Effector memory CD8-positive, alpha-beta T cell (primary cell): ENCODE data around the gene NAA10.

Experiments used
- ATAC-seq: fragments of 150-1000 bp; cut with Tn5 transposase; replicated peaks from 2 replicates; pipeline ENCODE4 v1.10.0; 2021; ENCODE audit warnings: mild to moderate bottlenecking, moderate library complexity
- DNase-seq, 3 experiments: peaks; one replicate each; pipeline ENCODE4 v3.0.0; 2021
- H3K27ac Mint-ChIP-seq, 2 donors: one replicate each; pipeline ENCODE4 v1.8.0; 2022; ENCODE audit warnings: mild to moderate bottlenecking in 2 of 2, mixed read lengths in 2 of 2, moderate library complexity in 2 of 2
- H3K27me3 Mint-ChIP-seq, 2 donors: one replicate each; pipeline ENCODE4 v1.8.0; 2022; ENCODE audit warnings: mixed read lengths in 2 of 2
- H3K36me3 Mint-ChIP-seq: one replicate; pipeline ENCODE4 v1.8.0; 2022; ENCODE audit warnings: mild to moderate bottlenecking, moderate library complexity, mixed read lengths; ENCODE audit not compliant: insufficient read depth
- H3K4me1 Mint-ChIP-seq, 2 donors: one replicate each; pipeline ENCODE4 v1.8.0; 2022; ENCODE audit warnings: low read depth in 2 of 2, mixed read lengths in 2 of 2
- H3K4me3 Mint-ChIP-seq, 2 donors: one replicate each; pipeline ENCODE4 v1.8.0; 2022; ENCODE audit warnings: mild to moderate bottlenecking in 2 of 2, mixed read lengths in 2 of 2, moderate library complexity in 2 of 2
- H3K9me3 Mint-ChIP-seq, 2 donors: one replicate each; pipeline ENCODE4 v1.8.0; 2022; ENCODE audit warnings: mixed read lengths in 2 of 2

Gene NAA10

DNA sequence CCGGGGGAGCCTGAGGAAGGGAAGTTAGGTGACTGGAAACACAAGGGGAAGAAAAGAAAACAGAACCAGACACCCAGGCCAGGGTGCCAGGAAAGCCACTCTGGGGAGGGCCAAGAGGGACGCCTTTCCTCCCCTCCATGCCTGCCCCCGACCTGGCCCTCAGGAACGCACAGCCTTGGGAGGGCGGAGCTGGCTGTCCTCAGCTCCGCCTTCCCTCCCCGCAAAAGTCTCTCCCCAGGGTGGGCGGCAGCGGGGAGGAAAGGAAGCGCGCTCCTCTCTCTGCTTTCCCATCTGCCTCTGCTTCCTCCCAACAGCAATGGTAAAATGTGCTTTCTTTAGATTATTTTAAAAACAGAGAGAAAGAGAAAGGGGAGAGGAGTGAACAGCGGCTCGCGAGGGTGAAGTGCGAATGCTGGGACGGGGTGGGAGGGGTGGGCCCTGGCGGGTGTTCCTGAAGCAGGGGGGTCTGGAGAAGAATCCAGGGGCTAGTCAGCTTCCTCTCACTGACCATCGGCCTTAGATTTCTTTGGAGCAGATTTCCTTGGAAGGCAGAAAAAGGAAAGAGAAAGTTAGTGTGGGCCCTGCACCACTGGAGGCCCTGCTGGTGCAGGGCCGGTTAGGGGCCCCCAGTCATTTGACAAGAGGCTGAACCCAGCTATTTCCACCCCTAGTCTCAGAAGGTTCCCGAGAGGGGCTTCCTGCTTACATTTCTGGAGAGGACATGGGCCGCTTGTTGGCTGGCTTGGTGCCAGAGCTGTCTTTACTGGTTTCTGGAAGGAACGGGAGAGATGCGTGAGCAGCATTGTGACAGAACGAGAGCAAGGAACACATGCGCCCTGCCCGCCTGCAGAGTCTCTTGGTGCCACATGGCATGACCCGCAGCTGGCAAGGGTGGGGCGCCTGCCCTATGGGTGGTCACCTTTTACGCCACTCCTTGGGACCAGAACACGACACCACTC lies 14.3 kb upstream of the NAA10 start:
- no peaks in the 10 kb centered on the region for H3K27me3 Mint-ChIP-seq
- H3K9me3 Mint-ChIP-seq = no peaks in the 10 kb centered on the region
- H3K4me3 Mint-ChIP-seq = peak overlapping the region in 1 of 2 donors; percentile 38
- DNase-seq = no peak
- H3K27ac Mint-ChIP-seq = peak overlapping the region; percentile 38 to 81
- peaks cover 40% of the 10 kb centered on the region for H3K36me3 Mint-ChIP-seq
- peaks cover 4 to 11% of the 10 kb centered on the region in 2 donors for H3K4me1 Mint-ChIP-seq
- ATAC-seq = no peak

DNA sequence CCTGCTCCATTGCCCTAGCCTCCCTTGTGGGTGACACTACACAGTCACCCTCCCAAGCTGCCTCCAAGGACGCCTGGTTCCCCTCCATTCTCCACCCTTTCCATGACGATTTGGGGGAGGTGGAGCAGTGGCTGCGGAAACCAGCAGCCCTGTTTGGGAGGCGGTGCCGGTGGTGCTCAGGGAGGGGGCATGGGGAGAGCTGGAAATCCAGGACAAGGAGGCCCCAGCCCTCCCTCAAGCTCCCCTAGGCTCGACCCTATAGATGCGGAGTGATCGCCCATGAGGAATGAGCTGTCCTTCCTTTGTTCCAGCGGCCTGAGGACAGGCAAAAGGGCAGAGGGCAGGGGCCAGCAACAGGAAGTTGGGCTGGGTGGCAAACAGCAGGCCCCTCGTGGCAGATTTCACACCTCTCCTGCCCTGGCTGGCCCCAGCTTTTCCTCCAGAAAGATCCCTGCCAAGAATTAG lies 13.2 kb upstream of the NAA10 start:
- Mint-ChIP-seq H3K27ac (peak overlapping the region; percentile 67 to 81), H3K4me1 (peaks cover 4 to 8% of the 10 kb centered on the region in 2 donors), H3K4me3 (no peak overlapping the region), H3K9me3 (no peaks in the 10 kb centered on the region), H3K27me3 (no peaks in the 10 kb centered on the region), H3K36me3 (peaks cover 32% of the 10 kb centered on the region)
- no peak for ATAC-seq
- DNase-seq = no peak

DNA sequence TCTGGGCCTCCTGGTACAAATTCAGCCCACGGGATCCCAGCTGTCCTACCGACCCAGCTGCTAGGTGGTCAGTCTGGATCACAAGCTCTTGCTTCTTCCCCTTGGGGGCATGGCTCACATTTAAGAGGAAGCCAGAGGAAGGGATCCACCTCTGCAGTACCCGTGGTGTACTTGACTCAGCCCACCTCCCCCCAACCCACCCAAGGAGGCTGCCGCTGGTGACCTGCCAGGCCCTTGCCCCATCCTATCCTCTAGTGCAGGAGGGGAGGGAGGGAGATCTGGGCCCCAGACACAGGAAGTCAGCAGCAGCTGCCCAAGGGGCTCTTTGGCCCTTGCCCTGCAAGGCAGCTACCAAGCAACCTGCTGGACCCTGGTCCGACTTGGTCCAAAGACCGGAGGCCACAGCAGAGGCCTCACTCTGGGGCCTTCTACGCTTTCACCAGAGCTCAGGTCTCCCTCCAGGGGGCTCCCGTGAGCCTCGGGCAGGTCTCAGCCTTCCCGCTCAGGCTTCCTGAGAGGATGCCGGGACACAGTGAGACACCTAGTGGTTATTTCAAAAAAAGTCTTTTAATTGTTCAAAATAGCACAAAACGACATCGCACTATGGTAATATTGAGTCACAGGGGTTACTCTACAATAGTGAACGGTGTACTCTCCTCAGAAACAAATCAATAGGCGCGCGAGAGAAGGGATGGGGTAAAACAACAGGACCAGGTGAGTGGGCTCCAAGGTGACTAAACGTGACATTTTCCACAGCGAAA lies 12.4 kb upstream of the NAA10 start:
- Mint-ChIP-seq H3K36me3 (peaks cover 32% of the 10 kb centered on the region), H3K4me1 (peaks cover 4 to 8% of the 10 kb centered on the region in 2 donors)

DNA sequence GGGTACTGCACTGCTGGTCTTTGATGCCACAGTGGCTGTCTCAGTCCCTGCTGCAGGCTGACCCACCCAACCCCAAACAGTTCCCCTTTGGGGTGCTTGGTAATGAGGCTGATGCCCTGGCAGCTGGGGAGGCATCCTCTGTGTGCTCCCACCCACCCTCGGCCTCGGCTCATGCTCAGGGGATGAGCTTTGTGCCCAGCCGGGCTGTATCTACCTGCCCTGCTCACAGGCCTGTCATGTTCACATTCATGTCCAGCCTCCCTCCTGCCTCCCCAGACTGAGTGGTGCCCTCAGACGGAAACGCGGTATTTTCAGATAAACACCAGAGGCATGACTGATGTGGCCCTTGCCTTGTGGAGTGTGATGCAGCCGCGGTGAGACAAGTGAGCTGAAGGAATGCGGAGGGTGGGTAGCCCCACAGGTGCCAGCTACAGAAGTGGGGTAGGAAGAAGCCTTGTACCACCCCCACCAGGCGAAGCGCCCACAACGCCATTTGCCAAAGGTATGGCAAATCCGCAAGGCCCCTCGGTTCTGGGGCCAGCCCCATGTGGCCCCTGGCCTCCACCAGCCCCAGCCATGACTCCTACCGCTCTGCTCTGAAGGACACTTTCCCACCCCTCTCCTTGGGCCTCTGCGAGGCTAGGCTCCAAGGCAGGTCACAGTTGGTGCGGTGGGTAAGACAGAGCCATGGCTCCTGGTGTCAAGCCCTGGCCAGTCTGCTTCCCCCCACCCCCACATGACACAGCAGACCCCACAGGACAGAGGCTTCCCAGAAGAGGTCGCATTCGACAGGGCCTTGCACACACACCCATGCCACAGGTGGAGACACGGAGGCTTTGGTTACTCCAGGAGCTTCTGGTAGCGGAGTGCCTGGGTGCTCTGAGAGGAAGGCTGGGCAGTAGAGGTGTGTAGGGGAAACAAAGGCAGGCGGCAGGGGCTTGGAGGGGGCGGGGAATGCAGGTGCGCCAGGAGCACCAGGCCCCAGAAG lies 11.4 kb upstream of the NAA10 start:
- H3K27ac Mint-ChIP-seq = no peak overlapping the region
- H3K4me3 Mint-ChIP-seq = no peak overlapping the region
- no peak for ATAC-seq
- H3K9me3 Mint-ChIP-seq = no peaks in the 10 kb centered on the region
- no peaks in the 10 kb centered on the region for H3K27me3 Mint-ChIP-seq
- DNase-seq = no peak
- H3K36me3 Mint-ChIP-seq = peaks cover 28% of the 10 kb centered on the region
- peaks cover 4 to 8% of the 10 kb centered on the region in 2 donors for H3K4me1 Mint-ChIP-seq

More for the DNA sequence above, 12.4 kb upstream of the NAA10 start:
- H3K4me3 Mint-ChIP-seq = peak overlapping the region; percentile 18 to 45
- H3K27ac Mint-ChIP-seq = peak overlapping the region; percentile 63 to 67
- ATAC-seq (peak; percentile 89), DNase-seq (peak; percentile 66 to 68 (median 67))
- no peaks in the 10 kb centered on the region for H3K9me3 Mint-ChIP-seq
- H3K27me3 Mint-ChIP-seq = no peaks in the 10 kb centered on the region

- Mint-ChIP-seq H3K27ac (peak overlapping the region in 1 of 2 donors; percentile 71), H3K4me1 (peaks cover 4 to 10% of the 10 kb centered on the region in 2 donors), H3K9me3 (no peaks in the 10 kb centered on the region), H3K36me3 (peaks cover 16% of the 10 kb centered on the region), H3K27me3 (no peaks in the 10 kb centered on the region), H3K4me3 (peak overlapping the region; percentile 61 to 65)
- no peak for ATAC-seq
- no peak for DNase-seq
Measured at GRCh38 chrX:153944800-153945150, 9.9 kb upstream of the NAA10 start.

DNA sequence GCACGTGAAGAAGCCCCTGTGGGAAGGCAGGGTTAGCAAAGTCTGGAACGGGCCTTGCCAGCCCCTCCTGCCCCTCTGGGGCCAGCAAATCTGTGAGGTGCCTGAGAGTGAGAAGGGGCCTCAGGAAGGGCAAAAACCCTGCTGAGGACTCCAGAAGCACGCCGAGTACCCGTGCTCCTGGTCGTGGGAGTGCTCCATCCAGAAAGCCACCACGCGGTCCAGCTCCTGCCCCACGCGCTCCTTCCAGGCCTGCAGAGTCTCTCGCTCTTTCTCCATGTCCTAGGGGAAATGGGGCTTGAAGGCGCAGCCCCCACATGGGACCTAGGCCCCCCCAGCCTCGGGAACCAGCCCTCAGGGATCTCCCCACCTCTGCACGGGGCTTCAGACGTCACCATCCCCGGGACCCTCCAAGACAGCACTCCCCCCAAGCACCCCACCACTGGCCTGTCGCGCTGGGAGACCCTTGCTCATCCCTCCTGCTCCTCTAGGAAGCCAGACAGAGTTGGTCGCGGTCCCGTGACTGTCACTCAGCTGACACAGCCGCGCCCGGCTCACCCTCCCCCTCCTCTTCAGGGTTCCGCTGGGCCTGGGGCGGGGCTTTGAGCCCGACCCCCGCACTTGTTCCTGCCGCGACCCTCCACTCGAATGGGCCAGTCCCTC lies 9.4 kb upstream of the NAA10 start, which contains the start of gene RENBP:
Gene RENBP (minus strand): TSS at position 504 of the 660 bp plus-strand sequence. CDS start 33 bp downstream, at position 471.
- Mint-ChIP-seq H3K27ac (peak within 1 kb of the TSS in 1 of 2 donors; percentile 71), H3K9me3 (no peaks in the 10 kb centered on the region), H3K4me3 (peak within 1 kb of the TSS; percentile 61 to 65), H3K4me1 (peaks cover 4 to 10% of the 10 kb centered on the region in 2 donors), H3K36me3 (peaks cover 12% of the 10 kb centered on the region), H3K27me3 (no peaks in the 10 kb centered on the region)
- ATAC-seq (peak; percentile 31), DNase-seq (no peak)

DNA sequence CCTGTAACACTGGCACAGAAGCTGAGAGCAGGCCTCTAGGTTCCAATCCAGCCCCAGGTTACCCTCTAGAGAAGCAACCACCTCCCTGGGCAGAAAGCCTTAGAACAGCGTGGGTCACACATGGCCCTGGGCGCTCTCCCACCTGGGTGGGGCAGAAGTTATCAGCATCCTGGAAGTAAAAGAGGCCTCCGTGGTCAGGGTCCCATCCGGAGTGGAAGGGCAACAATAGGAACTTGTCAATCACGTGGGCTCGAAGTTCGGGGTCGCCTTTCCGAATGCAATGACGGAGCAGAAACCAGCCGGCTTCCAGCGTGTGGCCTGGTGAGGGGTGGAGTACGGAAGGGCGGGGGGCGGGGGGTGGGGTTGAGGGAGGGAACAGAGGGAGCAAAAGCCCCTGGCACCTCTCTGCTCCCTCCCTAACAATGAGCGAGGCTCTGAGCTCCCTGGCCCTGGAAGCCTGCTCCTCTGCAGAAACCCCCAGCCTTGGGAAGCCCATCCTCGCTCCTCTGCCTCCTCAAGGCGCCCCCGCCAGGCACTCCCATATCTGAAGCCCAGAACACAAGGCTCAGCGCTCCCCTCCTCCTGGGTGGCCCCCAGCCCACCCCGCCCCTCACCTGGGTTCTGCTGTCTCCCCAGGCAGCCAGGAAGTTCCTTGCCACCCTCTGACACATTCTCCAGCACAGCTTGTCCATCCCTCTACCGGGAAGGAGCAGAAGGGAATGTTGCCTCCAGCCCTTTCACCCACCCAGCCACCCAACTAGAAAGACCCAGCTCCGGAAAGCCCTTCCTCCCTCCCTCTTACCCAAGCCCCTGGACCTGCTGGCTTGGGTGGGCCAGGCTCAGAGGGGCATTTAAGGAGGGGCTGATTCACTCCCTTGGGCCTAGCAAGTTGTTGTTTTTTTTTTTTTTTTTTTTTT lies 6.8 kb upstream of the NAA10 start:
- Mint-ChIP-seq H3K27ac (no peak overlapping the region), H3K4me1 (peaks cover 2 to 5% of the 10 kb centered on the region in 2 donors), H3K9me3 (no peaks in the 10 kb centered on the region), H3K4me3 (peak overlapping the region in 1 of 2 donors; percentile 32), H3K27me3 (no peaks in the 10 kb centered on the region), H3K36me3 (peaks cover 3% of the 10 kb centered on the region)
- no peak for ATAC-seq
- DNase-seq = no peak

GRCh38 chrX:153939573-153939972 lies 4.7 kb upstream of the NAA10 start:
- Mint-ChIP-seq H3K9me3 (no peaks in the 10 kb centered on the region), H3K27me3 (no peaks in the 10 kb centered on the region), H3K4me1 (peaks cover 4 to 7% of the 10 kb centered on the region in 2 donors), H3K36me3 (no peaks in the 10 kb centered on the region), H3K27ac (no peak overlapping the region), H3K4me3 (no peak overlapping the region)
- ATAC-seq (no peak), DNase-seq (no peak)

GRCh38 chrX:153938226-153938786 lies 3.5 kb upstream of the NAA10 start:
- H3K4me3 Mint-ChIP-seq = no peak overlapping the region
- no peaks in the 10 kb centered on the region for H3K36me3 Mint-ChIP-seq

GRCh38 chrX:153937056-153937455 lies 2.2 kb upstream of the NAA10 start:
- Mint-ChIP-seq H3K4me3 (no peak overlapping the region), H3K4me1 (peaks cover 10% of the 10 kb centered on the region in 2 donors)
- no peak for ATAC-seq

More at GRCh38 chrX:153938226-153938786, 3.5 kb upstream of the NAA10 start:
- H3K27ac Mint-ChIP-seq = no peak overlapping the region
- DNase-seq (no peak), ATAC-seq (no peak)
- no peaks in the 10 kb centered on the region for H3K27me3 Mint-ChIP-seq
- peaks cover 10% of the 10 kb centered on the region in 2 donors for H3K4me1 Mint-ChIP-seq
- H3K9me3 Mint-ChIP-seq = no peaks in the 10 kb centered on the region

DNA sequence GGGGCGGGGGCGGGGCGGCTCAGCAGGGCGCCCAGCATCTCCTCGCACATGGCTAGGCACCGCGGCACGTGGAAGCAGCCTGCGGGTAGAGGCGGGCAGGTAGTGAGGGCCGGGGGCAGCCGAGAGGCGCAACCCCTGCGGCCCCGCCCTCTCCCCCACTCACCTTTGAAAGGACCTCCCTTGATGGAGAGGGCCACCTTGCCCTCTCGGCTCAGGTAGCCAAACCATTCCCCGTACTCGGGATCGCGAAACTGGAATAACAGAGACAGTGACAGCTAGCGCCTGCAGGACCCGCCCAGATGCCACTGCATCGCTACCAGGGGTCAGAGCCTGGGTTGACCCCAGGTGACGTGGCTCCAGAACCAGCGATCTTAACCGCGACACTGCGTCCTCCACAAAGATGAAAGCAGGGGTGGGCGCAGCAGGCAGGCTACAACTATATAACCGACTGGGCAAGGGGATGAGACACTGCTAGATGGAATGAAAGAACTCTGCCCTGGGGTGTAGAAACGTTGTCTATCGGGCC lies 552 bp upstream of the NAA10 start:
- H3K4me1 Mint-ChIP-seq = peaks cover 10 to 11% of the 10 kb centered on the region in 2 donors
- H3K36me3 Mint-ChIP-seq = peaks cover 7% of the 10 kb centered on the region
- ATAC-seq (peak; percentile 6), DNase-seq (no peak)
- H3K27ac Mint-ChIP-seq = peak overlapping the region in 1 of 2 donors; percentile 38
- H3K4me3 Mint-ChIP-seq = peak overlapping the region; percentile 66 to 69
- H3K27me3 Mint-ChIP-seq = no peaks in the 10 kb centered on the region
- no peaks in the 10 kb centered on the region for H3K9me3 Mint-ChIP-seq

More at GRCh38 chrX:153937056-153937455, 2.2 kb upstream of the NAA10 start:
- H3K36me3 Mint-ChIP-seq = peaks cover 3% of the 10 kb centered on the region
- H3K27me3 Mint-ChIP-seq = no peaks in the 10 kb centered on the region
- no peak for DNase-seq
- no peaks in the 10 kb centered on the region for H3K9me3 Mint-ChIP-seq
- H3K27ac Mint-ChIP-seq = no peak overlapping the region
